Thyroid gland (tissue), 4 donors: ENCODE measurements around the gene PNKD.

Source experiments
- CTCF ChIP-seq, 6 experiments: fragments of 200-600 bp in 3 of 6; fragments of 450-650 bp in 3 of 6; sonication (generic) in 3 of 6; IDR thresholded peaks; one replicate each; pipeline ENCODE4 v1.5.1; 2016 to 2019; ENCODE audit warnings: antibody characterized with exemption in 6 of 6, mild to moderate bottlenecking in 2 of 6, inconsistent platforms in 1 of 6, moderate library complexity in 1 of 6
- POLR2A ChIP-seq, 2 donors: fragments of 450-650 bp; IDR thresholded peaks; one replicate each; pipeline ENCODE4 v1.6.1; 2017; ENCODE audit warnings: antibody characterized with exemption in 2 of 2, mild to moderate bottlenecking in 2 of 2, moderate library complexity in 1 of 2

GRCh38 chr2:218260166-218260565 is 10.2 kb upstream of the PNKD start:
- TF ChIP-seq CTCF (IDR thresholded peaks at IDR 0.05) (no peak), POLR2A (IDR thresholded peaks at IDR 0.05) (no peak)
